Brain microvascular endothelial cell (primary cell): Measurements from ENCODE around the gene GARNL3.

Experiments
- DNase-seq: peaks from one replicate; pipeline ENCODE4 v3.0.0-alpha.2; 2020
- H3K27ac ChIP-seq: fragments of 250-450 bp; sonication (Bioruptor Pico); 2 replicates; pipeline ENCODE4 v1.5.1; 2020; ENCODE audit warnings: mild to moderate bottlenecking, moderate library complexity
- H3K27me3 ChIP-seq: fragments of 250-450 bp; sonication (Bioruptor Pico); replicated peaks from 2 replicates; pipeline ENCODE4 v1.5.1; 2020; ENCODE audit warnings: mild to moderate bottlenecking
- H3K36me3 ChIP-seq: fragments of 250-450 bp; sonication (Bioruptor Pico); replicated peaks from 2 replicates; pipeline ENCODE4 v1.5.1; 2020; ENCODE audit warnings: mild to moderate bottlenecking
- H3K4me3 ChIP-seq: 2 replicates; pipeline ENCODE4 v1.5.1; 2011; ENCODE audit warnings: low read depth, mild to moderate bottlenecking, control low read depth, low read length, moderate library complexity
- CTCF ChIP-seq: IDR thresholded peaks from 2 replicates; pipeline ENCODE4 v1.5.1; 2011; ENCODE audit warnings: low read depth, mild to moderate bottlenecking, moderate library complexity, low read length, control low read depth, inconsistent platforms; ENCODE audit errors: missing control alignments
- in situ Hi-C: cut with HindIII; loops from 2 replicates; pipeline ENCODE4 v1.10.0; 2017; ENCODE audit warnings: low sequenced_read_pairs, low pct_ligation_motif_present

GARNL3 gene

GRCh38 chr9:127252410-127253318 is 11.9 kb upstream of the GARNL3 start:
- Histone ChIP-seq H3K36me3 (no peaks in the 10 kb centered on the region), H3K27me3 (no peaks in the 10 kb centered on the region), H3K4me3 (no peak overlapping the region), H3K27ac (no peak overlapping the region)
- TF ChIP-seq CTCF = no peak
- in situ Hi-C loops = no loop called here
- DNase-seq = no peak

GRCh38 chr9:127253446-127253845 is 11.1 kb upstream of the GARNL3 start:
- TF ChIP-seq CTCF = no peak
- H3K27me3 ChIP-seq = no peaks in the 10 kb centered on the region
- in situ Hi-C loops = no loop called here
- H3K36me3 ChIP-seq = no peaks in the 10 kb centered on the region
- H3K4me3 ChIP-seq = no peak overlapping the region
- no peak overlapping the region for H3K27ac ChIP-seq
- DNase-seq = no peak

- TF ChIP-seq CTCF = no peak
- no peak for DNase-seq
- Histone ChIP-seq H3K36me3 (no peaks in the 10 kb centered on the region), H3K4me3 (no peak overlapping the region), H3K27me3 (no peaks in the 10 kb centered on the region), H3K27ac (no peak overlapping the region)
- in situ Hi-C loops = no loop called here
These were observed 8.9 kb upstream of the GARNL3 start for GRCh38 chr9:127255692-127256091.

- in situ Hi-C loops = no loop called here
- no peaks in the 10 kb centered on the region for H3K36me3 ChIP-seq
- H3K27ac ChIP-seq = no peak overlapping the region
- no peaks in the 10 kb centered on the region for H3K27me3 ChIP-seq
- DNase-seq = no peak
- no peak for TF ChIP-seq CTCF
- no peak overlapping the region for H3K4me3 ChIP-seq
These were observed 8.2 kb upstream of the GARNL3 start for GRCh38 chr9:127256324-127256723.

DNA sequence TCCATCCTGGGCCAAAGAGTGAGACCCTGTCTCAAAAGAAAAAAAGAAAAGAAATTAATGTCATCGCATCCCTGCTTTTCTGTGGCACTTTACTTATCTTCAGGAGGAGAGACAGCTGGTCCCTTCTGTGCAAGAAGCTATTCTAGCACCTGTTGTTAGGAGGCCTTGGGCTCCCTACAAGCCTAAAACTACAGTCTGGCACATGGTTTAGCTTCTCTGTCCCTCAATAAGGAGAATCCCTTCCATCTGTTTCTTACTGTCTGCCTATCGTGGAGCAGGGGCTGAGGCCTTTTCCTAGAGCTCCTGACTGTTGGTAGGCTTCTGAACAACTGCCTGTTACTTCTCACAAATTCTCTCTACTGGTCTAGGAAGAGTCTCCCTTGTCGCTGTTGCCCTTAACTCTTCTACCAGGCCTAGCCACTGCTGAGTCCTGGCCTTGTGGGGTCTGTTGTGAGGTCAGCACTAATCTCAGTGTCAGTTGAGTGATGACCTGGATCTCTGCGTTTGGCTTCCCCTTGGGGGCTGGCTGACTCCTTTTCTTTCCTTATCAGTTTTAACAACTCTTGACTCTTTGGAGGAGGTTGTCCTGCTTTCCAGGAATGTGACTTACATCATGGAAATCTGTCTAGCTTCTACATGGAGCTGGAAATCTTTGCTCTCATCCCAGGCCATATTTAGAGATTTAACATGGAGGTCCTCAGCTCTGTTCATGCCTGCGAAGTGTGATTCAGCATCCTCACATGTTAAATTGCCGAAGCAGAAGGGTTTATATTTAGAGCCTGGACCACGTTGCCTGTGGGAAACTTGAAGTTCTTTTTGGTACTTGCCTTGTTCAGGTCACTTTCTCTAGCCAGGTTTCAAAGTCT is 5.7 kb upstream of the GARNL3 start:
- no peak for TF ChIP-seq CTCF
- no peak for DNase-seq
- Histone ChIP-seq H3K4me3 (no peak overlapping the region), H3K27me3 (no peaks in the 10 kb centered on the region), H3K36me3 (no peaks in the 10 kb centered on the region), H3K27ac (no peak overlapping the region)
- in situ Hi-C loops = no loop called here
